ENCODE results near the gene TOPBP1.
A peak's percentile ranks its signal among the peaks of the same experiment; 100 is the strongest.

TOPBP1 gene

DNA sequence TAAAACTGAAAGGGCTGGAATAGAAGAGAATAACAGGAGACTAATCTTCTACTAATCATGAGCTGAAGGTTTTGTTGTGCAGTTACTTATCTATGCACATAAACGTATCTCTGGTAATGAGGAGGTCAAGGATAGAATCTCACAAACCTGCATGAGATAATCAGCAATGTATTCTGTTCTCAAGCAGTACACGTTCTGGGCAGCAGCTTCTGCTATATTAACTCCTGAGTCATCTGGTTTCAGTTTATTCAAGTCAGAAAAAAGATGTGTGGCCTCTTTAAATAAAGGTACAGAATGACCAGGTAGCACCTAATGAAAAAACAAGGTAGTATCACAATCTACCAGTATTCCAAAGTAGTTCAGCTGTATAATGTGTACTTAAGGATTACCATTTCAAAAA, 53.4 kb downstream of the TOPBP1 start:
- DNase-seq (ENCODE audit: low read depth, low spot score), result no peak

DNA sequence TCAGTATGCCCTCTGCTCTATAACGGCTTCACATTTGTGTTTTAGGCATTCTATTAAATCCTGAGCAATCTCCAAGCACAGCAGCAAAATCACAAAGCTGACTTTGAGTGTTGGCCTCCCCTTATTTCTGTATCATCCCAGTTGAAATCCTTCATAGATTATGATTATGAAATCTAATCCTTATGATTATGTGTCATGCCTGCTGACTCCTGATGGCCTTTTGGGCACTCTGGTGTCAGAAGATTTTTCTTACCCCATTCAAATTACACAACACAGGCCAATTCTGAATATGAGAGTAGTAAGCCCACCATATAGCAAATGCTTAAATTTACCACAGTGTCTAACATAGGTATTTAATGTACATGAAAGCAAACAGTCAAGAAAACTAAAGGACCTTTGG, 53.9 kb downstream of the TOPBP1 start:
- no peak for DNase-seq (ENCODE audit: low read depth, low spot score)

DNA sequence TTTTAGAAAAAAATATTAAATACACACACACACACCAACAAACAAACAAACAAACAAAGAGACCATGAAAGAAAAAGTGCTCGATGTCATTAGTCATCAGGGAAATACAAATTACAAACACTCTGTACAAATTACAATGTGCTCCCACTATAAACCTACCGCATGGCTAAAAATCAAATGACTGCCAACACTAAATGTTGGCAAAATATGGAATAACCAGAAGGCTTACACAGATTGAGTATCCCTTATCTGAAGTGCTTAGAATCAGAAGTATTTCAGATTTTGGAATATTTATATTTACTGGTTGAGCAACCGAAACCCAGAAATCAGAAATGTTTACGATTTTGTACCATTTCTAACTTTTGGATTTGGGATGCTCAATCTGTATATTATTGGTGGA, 54.8 kb downstream of the TOPBP1 start:
- DNase-seq (ENCODE audit: low read depth, low spot score), result no peak

DNA sequence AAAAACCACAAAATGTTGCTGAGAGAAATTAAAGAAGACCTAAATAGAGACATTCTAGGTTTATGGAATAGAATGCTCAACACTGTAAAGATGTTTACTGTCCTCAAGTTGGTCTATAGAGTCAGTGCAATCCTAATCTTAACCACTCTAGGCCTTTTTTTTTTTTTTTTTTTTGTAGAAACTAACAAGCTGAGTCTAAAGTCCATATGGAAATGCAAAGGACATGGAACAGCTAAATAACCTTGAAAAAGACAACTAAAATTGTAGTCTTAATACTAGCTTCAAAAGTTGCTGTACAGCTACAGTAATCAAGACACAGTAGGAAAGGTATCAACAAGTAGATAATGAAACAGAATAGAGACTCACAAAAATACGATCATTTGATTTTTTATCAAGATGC, 55.4 kb downstream of the TOPBP1 start:
- no peak for DNase-seq (ENCODE audit: low read depth, low spot score)

DNA sequence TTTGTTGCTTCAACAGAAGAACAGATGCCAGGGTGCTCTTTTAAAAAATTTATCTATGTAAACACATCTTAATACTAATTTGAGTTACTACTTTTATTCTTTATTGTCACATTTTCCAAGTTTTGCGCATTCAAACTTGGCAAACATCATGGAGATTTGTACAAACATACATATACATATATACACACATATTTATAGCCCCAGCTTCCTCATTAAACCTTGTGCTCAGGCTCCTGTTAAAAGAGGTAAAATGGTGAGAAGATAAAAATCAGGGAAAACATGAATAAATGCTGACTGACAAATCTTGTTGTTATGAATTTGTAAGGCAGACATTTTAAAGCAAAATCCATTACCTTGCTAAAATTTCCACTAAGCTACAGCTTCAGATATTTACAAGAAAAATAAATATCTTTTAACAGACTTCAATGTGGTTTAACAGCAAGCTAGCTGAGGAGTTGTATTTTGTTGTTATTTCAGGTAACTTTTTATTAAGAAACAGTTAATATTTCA, 61.1 kb downstream of the TOPBP1 start:
- DNase-seq (ENCODE audit: low read depth, low spot score), result no peak

DNA sequence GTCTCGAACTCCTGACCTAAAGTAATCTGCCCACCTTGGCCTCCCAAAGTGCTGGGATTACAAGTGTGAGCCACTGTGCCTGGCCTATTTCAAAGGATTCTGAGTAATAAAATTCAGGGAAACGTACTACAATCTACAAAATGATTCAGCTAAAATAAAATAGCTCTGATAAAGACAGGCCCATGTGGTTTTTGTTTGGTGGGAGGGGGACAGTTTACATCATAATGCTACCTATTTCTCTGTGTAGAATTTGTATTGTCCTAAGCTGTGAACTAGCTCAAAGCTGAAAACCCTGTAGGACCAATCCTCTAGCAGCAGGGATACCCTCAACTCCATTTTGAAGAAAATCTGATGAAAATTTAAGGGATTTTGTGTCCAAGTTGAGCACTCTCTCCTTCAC, 62.5 kb downstream of the TOPBP1 start:
- DNase-seq (ENCODE audit: low read depth, low spot score), result no peak

DNA sequence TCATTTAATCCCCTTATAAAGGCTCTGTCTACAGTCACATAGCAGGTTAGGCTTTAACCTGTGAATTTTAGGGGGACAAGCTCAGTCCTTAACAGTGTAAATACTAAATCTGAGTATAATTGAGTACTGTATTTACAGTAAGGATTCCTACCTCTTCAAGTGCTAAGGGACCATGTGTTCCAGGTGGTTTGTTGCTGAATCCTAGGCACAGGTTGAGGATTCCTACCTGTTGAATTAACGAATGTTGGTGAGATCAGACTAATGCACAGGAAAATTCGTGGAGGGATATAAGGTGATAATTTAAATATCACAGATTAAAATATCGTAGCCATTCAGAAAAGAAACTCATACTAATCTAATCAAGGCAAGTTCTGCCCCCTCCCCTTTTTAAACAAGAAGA, 63.3 kb downstream of the TOPBP1 start:
- DNase-seq (ENCODE audit: low read depth, low spot score), result no peak

DNA sequence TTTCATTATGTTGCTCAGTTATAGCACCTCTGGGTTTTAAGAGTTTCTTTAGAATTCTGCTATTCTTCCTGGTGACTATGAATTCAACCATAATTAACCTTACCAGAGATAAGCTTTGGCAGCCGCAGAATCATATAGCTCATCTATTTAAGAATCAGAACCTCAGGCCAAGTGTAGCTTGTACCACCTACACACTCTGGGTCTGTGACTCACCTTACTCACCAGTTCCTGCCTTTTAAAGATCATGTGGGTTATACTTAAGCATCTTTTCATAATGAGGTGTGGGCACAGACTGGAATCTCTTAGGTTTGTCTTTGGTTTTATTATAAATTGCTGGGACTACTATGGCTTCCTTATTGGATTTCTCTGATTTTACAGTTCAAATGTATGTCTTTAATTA, 66.4 kb downstream of the TOPBP1 start:
- DNase-seq (ENCODE audit: low read depth, low spot score), result no peak

DNA sequence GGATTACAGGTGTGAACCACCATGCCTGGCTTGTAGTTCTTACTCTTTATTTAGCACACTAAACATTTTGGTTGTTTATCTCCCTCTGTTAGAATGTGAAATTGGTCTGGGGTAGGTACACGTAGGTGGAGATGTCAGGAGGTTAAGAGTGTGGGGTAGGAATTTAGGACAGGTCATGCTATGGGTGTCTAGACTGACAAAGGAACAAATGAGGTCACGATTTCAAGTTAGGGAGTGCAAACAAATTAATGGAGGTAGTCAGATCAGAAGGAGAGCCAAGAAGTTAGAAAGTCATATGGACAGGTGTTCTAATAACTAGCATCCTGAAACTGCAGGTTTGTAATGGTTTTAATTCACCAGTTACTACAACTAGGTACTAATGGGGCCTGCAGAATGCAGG, 68.5 kb downstream of the TOPBP1 start:
- DNase-seq (ENCODE audit: low read depth, low spot score), result no peak

DNA sequence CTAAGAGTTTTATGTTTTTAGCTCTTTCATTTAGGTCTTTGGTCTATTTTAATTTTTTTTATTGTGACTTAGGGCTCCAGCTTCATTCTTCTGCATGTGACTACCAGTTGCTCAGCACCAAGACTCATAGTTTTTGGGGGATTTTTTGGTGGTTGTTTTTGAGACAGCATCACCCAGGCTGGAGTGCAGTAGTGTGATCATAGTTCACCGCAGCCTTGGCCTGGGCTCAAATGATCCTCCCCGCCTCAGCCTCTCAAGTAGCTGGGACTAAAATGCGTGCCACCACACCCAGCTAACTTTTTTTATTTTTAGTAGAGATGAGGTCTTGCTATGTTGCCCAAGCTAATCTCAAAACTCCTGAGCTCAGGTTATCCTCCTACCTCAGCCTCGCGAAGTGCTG, 68.9 kb downstream of the TOPBP1 start:
- no peak for DNase-seq (ENCODE audit: low read depth, low spot score)

DNA sequence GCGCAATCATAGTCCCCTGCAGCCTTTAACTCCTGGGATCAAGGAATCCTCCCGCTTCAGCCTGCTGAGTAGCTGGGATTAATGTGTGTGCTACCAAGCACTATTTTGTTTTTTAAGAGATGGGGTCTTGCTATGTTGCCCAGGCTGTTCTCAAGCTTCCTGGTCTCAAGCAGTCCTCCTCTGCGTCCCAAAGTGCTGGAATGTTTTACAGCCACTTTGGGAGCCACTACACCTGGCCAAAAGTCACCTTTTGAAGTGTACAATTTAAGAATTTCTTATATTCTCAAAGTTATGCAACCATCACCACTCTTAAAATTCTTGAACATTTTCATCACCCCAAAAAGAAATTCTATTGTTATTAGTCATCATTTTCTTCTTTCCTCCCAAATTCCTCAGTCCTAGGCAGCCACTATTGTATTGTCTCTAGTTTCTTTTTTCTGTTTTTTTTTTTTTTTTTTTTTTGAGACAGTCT, 70.4 kb downstream of the TOPBP1 start:
- no peak for DNase-seq (ENCODE audit: low read depth, low spot score)

DNA sequence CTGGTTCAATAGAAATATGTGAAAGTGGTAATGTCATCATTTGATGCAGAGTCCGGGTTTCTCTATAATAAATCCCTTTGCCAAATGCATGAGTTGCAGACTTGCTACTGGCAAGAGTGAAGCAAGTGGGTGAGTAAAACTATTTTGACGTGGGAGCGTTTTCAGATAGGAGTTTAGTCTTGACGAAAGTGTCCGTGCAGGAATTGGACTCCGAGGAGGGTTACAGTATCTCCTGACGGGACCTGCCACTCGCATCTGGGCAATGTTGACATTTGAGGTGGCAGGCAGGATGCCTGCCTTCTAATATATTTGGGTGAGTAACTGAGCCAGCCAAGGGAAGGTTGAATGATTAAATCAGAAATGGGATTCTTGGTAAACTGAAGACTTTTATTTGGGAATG, 72.2 kb downstream of the TOPBP1 start:
- DNase-seq (ENCODE audit: low read depth, low spot score), result no peak

DNA sequence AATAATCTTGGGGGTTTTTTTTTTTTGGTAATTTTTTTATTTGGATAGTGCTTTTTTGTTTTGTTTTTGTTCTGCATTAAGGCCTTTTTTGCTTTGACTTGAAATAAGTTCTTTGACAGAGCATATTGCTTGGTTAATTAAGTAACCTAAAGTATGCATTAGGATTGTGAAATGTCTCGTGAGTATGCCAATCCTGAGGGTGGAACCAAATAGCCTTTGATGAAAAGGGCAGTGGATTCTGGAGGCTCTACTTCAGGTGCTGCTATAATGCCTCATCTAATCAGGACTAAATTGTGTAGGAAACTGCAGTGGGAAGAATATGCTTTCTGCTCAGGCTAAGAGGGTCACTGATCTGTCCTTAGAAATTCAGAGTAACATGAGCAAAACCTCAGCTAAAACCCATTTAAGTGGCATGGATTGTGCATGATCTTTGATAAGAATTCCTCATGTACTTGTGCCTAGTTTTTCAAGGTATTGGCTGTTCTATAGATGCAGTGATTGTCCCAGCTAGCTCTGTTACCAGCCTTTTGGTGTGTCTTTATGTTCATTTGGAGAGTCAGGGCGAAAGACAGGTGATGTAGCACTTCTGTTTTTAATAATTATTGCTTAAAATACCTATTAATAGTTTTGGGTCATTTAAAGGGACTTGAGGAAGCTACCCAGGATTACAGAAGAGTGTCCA, 72.8 kb downstream of the TOPBP1 start:
- DNase-seq (ENCODE audit: low read depth, low spot score), result no peak

DNA sequence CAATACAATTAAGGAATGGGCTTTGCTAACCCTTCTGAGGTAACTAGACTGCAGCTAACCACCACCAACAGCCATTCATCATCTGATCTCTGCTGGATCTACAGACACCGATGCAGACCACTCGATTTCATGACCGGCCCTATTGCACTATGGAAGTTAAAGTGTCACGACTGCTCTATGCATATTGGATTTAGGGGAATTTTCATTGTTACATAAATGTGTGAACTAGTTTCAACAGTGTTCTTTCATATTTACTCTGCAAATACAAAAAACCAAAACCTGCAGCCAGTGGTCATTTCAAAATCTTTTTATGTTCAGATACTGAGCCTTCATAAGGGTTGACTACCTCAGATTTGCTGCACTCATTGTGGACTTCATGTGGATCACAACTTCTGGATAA, 73.7 kb downstream of the TOPBP1 start:
- no peak for DNase-seq (ENCODE audit: low read depth, low spot score)

DNA sequence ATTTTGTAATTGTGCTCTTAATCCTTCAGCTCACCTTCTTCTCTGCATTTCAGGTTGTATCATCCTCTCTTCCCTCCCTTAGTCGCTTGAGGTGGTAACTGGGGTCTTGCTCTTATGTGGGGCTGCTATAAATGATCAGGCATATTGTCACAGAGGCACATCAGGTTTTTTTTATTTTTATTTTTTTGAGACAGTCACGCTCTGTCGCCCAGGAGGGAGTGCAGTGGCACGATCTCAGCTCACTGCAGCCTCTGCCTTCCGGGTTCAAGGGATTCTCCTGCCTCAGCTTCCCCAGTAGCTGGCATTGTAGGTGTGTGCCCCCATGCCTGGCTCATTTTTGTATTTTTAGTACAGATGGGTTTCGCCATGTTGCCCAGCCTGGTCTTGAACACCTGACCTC, 78.3 kb downstream of the TOPBP1 start:
- no peak for DNase-seq (ENCODE audit: low read depth, low spot score)

DNA sequence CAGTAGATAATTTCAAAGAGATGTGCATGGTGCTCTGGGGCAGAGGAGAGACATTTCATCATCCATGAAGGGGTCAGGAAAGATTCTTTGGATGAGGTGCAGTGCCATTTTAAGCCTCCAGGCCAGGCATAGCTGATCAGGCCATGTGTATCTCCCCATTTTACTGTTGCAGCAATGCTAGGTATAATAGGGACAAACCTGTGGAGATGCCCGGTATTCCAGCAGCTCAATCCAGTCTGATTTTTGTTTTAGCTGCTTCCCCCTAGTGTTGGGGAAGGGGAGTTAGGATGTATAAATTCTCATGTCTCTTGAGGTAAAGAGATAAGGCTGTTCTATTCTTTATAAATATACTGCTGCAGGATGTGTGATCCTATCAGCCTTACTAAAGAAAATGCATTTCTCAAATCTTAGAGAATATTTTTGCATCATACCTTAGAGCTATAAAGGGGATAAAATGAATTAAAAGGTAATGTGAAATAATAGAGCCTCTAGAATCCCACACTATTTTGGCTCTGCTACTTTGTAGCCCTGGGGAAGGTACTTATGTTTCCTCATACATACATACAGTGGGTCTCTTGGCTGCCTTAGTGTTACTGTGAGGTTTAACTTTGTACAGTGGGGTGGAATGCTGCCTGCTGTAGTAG, 83.1 kb downstream of the TOPBP1 start:
- DNase-seq (ENCODE audit: low read depth, low spot score), result no peak

DNA sequence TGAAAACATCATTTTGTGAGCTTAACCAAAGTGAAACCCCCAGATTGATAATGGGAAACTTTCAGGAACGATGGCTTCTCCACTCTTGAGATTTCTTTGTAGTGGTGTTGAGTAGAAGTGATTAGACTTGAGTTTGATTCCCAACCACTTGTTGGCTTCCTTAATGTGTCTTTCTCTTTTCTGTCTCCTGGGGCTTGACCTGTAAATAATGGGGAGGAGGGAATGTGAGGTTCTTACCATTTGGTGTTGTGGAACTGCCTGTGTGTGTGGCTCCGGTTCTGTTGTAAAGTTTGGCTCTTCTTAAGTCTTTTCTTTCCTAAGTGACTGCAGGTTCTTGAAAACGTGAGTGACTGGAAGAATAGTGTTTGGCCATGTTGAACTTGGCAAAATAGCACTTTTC, 85.6 kb downstream of the TOPBP1 start:
- no peak for DNase-seq (ENCODE audit: low read depth, low spot score)

DNA sequence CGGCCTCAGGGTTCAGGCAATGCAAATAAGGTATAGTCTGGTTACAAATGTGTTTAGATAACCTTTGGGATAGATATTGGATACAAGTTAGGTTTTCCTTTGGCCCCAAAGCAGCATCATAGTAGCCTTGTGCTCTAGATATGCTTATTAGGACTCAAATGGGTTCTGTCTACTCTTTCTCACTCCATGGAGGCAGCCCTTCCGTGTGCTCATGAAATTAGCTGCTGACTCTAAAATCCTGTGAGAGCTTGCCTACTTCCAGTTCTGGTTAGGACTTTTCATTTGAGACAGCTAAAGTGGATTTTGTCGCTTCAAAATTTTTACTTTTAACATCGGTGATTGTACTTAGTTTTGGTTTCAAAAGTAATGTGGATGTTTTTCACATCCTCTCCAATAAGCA, 86.7 kb downstream of the TOPBP1 start:
- no peak for DNase-seq (ENCODE audit: low read depth, low spot score)

DNA sequence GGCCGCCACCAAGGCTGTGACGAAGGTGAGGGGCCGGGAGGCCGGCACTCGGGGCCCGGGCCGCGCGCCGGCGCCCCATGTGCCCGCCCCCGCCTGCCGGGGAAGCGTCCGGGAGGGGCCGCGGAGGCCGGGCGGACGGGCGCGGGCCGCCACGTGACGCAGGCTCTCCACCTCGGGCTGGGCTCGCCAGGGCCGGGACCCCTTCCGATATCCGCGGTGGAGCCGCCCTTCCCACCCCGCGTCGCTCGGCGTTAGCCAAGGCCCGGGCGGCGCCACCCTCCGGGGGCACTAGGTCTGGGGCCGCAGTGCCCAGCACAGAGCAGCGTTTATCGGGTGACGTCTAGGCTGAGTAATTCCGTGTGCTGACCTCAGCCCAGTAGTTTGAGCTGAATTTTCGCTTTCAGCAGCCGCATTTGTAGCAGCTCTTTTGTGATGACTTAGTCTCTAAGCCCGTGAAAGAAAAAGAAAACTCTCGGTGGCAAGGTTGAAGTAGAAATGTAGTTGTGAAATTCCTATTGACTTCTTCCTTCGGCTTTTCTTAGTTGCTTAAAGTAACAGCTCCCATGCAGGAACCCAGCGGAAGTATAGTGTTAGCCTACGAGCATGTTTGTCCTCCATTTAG, 87.4 kb downstream of the TOPBP1 start:
- DNase-seq (ENCODE audit: low read depth, low spot score), result peak; percentile 37

DNA sequence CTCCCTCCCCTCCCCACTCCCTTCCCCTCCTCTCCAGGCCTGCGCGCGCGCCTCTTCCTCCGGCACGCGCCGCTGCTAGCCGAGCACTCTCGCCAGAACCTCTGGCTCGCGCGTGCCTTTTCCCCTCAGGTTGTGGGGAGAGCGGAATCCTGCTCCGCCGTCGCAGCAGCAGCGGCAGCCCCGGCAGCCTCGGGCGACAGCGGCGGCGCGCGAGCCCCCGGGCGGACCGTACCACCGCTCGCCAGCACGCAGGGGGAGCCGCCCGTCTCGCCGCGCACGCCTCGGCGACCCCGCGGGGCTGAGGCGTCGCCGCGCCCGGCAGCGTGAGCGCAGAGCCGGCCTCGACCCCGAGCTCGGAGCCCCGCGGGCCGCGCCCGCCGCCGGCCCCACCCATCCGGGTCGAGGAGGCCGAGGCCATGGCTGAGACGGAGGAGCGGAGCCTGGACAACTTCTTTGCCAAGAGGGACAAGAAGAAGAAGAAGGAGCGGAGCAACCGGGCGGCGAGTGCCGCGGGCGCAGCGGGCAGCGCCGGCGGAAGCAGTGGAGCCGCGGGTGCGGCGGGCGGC, 88.0 kb downstream of the TOPBP1 start, which contains the start of gene CDV3:
TSS of gene CDV3 (plus strand) at position 58 of the 566 bp plus-strand sequence. CDS start at position 417, 359 bp downstream.
- DNase-seq (ENCODE audit: low read depth, low spot score), result no peak

DNA sequence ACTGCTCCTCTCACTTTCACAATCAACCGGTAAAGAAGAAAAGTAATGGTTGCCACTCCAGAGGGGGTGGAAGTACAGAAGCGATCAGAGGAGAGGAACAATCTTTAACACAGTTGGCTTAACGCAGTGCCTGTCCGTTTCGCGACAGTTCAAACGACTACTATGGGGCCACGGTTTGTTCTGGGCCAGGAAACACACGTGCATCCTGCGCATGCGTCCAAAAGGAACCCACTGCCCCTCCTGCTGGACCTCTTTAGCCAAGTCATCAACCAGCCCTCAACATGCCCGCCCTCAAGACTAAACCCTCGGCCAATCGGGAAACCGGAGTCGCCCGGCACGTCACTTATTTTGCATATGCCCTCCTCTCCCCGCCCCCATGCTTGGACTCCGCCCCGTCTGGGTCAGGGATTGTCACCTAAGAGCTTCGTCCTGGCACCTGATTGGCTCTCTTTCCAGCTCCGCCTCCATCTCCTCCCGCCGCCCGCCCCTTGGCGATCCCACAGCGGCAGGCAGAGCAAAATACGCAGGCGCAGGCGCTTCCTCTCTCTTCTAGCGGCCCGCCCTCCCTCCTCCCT, 88.6 kb downstream of the TOPBP1 start:
- peak; percentile 100 for DNase-seq (ENCODE audit: low read depth, low spot score)
